Keratinocyte (primary cell): ENCODE measurements around the gene EYS. TPM values are rescaled to one million over a fixed set of nuclear protein-coding genes. Genes with fewer than 3 reads are reported as not detected.

Experiments used
- DNase-seq: peaks from one replicate; pipeline ENCODE4 v3.0.0-alpha.2; 2011; ENCODE audit warnings: low read depth, missing footprints, low spot score
- FAIRE-seq: peaks from 2 replicates; lab custom pipeline; 2011; peaks lifted over from hg19 to GRCh38; lab: Jason Lieb, UNC
- H2AFZ ChIP-seq: 2 replicates; pipeline ENCODE4 v1.6.0; 2012; ENCODE audit warnings: low read length, control low read depth, inconsistent platforms; ENCODE audit not compliant: control insufficient read depth
- H3K27ac ChIP-seq: 2 replicates; pipeline ENCODE4 v1.5.1; 2011; ENCODE audit warnings: low read length; ENCODE audit not compliant: control insufficient read depth, insufficient read depth
- H3K27me3 ChIP-seq: 3 replicates; pipeline ENCODE4 v1.6.0; 2011; ENCODE audit warnings: low read length; ENCODE audit not compliant: control insufficient read depth, insufficient read depth; ENCODE audit errors: extremely low read depth
- H3K36me3 ChIP-seq, 2 experiments: 2 replicates in 1 of 2; 3 replicates in 1 of 2; pipeline ENCODE4 v1.5.1; 2011; ENCODE audit warnings: low read length in 2 of 2, mild to moderate bottlenecking in 1 of 2; ENCODE audit not compliant: control insufficient read depth in 2 of 2, insufficient read depth in 2 of 2; ENCODE audit errors: extremely low read depth in 1 of 2
- H3K4me1 ChIP-seq: 3 replicates; pipeline ENCODE4 v1.5.1; 2011; ENCODE audit warnings: low read length; ENCODE audit not compliant: control insufficient read depth, insufficient read depth; ENCODE audit errors: extremely low read depth
- H3K4me2 ChIP-seq: 3 replicates; pipeline ENCODE4 v1.6.0; 2011; ENCODE audit warnings: low read depth, low read length; ENCODE audit not compliant: control insufficient read depth, insufficient read depth; ENCODE audit errors: extremely low read depth
- H3K4me3 ChIP-seq, 3 experiments: fragments of 200-600 bp in 1 of 3; sonication (generic) in 1 of 3; 2 replicates in 2 of 3; 3 replicates in 1 of 3; pipeline ENCODE4 v1.5.1; 2011 to 2016; ENCODE audit warnings: low read length in 3 of 3, mild to moderate bottlenecking in 3 of 3, control low read depth in 2 of 3, inconsistent platforms in 1 of 3, low read depth in 1 of 3, mixed read lengths in 1 of 3, mixed run types in 1 of 3, moderate library complexity in 1 of 3; ENCODE audit not compliant: control insufficient read depth in 2 of 3, insufficient read depth in 2 of 3; ENCODE audit errors: extremely low read depth in 1 of 3
- H3K79me2 ChIP-seq: 2 replicates; pipeline ENCODE4 v1.6.0; 2012; ENCODE audit warnings: low read length; ENCODE audit not compliant: control insufficient read depth, insufficient read depth
- H3K9ac ChIP-seq: 3 replicates; pipeline ENCODE4 v1.6.0; 2011; ENCODE audit warnings: low read length; ENCODE audit not compliant: control insufficient read depth, insufficient read depth; ENCODE audit errors: extremely low read depth
- H3K9me1 ChIP-seq: 3 replicates; pipeline ENCODE4 v1.6.0; 2011; ENCODE audit warnings: low read length; ENCODE audit not compliant: control insufficient read depth, insufficient read depth; ENCODE audit errors: extremely low read depth
- H3K9me3 ChIP-seq: 2 replicates; pipeline ENCODE4 v1.5.1; 2012; ENCODE audit warnings: low read depth, low read length; ENCODE audit not compliant: control insufficient read depth
- H4K20me1 ChIP-seq: 3 replicates; pipeline ENCODE4 v1.6.0; 2011; ENCODE audit warnings: low read length; ENCODE audit not compliant: control insufficient read depth, insufficient read depth; ENCODE audit errors: extremely low read depth
- EZH2 ChIP-seq: IDR thresholded peaks from one replicate; pipeline ENCODE4 v1.6.1; 2012; ENCODE audit warnings: inconsistent platforms, mild to moderate bottlenecking, low read length, moderate library complexity
- dilution Hi-C: fragments of 300-500 bp; cut with MboI; formaldehyde crosslinking; loops from one replicate; pipeline ENCODE4 v1.7.0; 2020; ENCODE audit warnings: low sequenced_read_pairs; ENCODE audit not compliant: extremely low pct_ligation_motif_present
- polyA plus RNA-seq, 5 experiments: library from polyadenylated mRNA; depleted of rRNA in 3 of 5; stranded (reverse) in 3 of 5; stranded (forward) in 1 of 5; unstranded in 1 of 5; fragments of >200 nt; gene quantifications; 1 replicate in 1 of 5; 2 replicates in 3 of 5; 3 replicates in 1 of 5; pipeline versions ENCODE4 v1.2.1 to v1.2.3, GENCODE V29; 2011 to 2012; ENCODE audit warnings: missing spikeins in 2 of 5, low read depth in 1 of 5, low replicate concordance in 1 of 5
- TF ChIP-seq, protein P1 (sequence below), 3 experiments: IDR thresholded peaks in 1 of 3; conservative IDR thresholded peaks in 1 of 3; optimal IDR thresholded peaks in 1 of 3; 2 replicates in 2 of 3; 3 replicates in 1 of 3; pipeline versions ENCODE3 to v1.5.1; 2011; ENCODE audit warnings: low read length in 3 of 3, mild to moderate bottlenecking in 3 of 3, moderate library complexity in 2 of 3, control low read depth in 1 of 3, inconsistent platforms in 1 of 3; ENCODE audit not compliant: insufficient read depth in 2 of 3; ENCODE audit errors: extremely low read depth in 1 of 3

Gene EYS
- polyA plus RNA-seq, 1 donor (not counting 4 experiments of a cell fraction or from before 2014, with no cell fraction given) = 0.34 TPM

DNA sequence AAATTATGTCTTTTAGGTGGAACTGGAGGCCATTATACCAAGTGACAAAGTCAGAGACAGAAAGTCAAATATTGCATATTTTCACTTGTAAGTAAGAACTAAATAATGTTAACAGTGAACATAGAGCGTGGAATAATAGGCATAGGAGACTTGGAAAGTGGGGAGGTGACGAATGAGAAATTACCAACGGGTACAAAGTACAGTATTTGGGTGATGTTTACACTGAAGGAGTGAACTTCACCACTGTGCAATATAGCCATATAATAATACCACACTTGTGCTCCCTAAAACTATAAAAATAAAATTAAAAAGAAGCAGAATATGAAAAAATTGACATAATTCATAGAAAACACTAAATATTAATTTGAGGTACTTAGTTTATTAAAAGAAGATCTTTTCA is 14.9 kb downstream of the EYS start:
- Histone ChIP-seq H3K9ac (no peak overlapping the region), H3K9me1 (no peaks in the 10 kb centered on the region), H3K27ac (no peak overlapping the region), H3K9me3 (no peaks in the 10 kb centered on the region), H3K4me3 (no peak overlapping the region), H3K79me2 (no peaks in the 10 kb centered on the region), H3K4me2 (no peak overlapping the region), H4K20me1 (no peaks in the 10 kb centered on the region), H3K27me3 (no peaks in the 10 kb centered on the region), H3K36me3 (no peaks in the 10 kb centered on the region), H2AFZ (no peak overlapping the region), H3K4me1 (no peaks in the 10 kb centered on the region)
- dilution Hi-C loops = no loop called here
- DNase-seq (no peak), FAIRE-seq (no peak)
- no peak for TF ChIP-seq EZH2
- TF ChIP-seq, protein P1, sequence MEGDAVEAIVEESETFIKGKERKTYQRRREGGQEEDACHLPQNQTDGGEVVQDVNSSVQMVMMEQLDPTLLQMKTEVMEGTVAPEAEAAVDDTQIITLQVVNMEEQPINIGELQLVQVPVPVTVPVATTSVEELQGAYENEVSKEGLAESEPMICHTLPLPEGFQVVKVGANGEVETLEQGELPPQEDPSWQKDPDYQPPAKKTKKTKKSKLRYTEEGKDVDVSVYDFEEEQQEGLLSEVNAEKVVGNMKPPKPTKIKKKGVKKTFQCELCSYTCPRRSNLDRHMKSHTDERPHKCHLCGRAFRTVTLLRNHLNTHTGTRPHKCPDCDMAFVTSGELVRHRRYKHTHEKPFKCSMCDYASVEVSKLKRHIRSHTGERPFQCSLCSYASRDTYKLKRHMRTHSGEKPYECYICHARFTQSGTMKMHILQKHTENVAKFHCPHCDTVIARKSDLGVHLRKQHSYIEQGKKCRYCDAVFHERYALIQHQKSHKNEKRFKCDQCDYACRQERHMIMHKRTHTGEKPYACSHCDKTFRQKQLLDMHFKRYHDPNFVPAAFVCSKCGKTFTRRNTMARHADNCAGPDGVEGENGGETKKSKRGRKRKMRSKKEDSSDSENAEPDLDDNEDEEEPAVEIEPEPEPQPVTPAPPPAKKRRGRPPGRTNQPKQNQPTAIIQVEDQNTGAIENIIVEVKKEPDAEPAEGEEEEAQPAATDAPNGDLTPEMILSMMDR (optimal IDR thresholded peaks at IDR 0.05 in 1 of 3, IDR thresholded peaks at IDR 0.05 in 1 of 3, conservative IDR thresholded peaks at IDR 0.05 in 1 of 3; ENCODE audit: extremely low read depth in 1 of 3, insufficient read depth in 2 of 3, low read length in 3 of 3) = no peak

DNA sequence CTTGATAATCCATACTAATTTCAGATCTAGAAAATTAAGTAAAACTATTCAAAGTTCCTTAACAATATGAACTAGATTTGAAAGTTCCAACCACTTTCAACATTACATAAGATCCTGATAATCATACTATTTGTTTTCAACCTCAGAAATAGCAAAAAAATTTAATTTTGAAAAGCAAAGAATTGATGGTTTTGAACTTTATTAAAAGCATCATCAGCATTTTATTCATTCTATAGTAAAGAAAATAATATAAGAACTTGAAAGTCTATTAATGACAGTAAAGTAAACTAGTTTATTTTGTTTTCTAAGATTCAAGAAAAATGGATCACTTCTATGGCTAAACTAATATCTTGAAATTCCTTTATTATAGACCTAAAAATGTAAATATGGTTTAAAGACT is 26.8 kb downstream of the EYS start:
- H4K20me1 ChIP-seq = no peaks in the 10 kb centered on the region
- no peak for DNase-seq
- no peaks in the 10 kb centered on the region for H3K9me1 ChIP-seq

More for the DNA sequence above, 26.8 kb downstream of the EYS start:
- no peaks in the 10 kb centered on the region for H3K36me3 ChIP-seq
- no peaks in the 10 kb centered on the region for H3K4me1 ChIP-seq
- no peaks in the 10 kb centered on the region for H3K27me3 ChIP-seq
- TF ChIP-seq, protein P1 (optimal IDR thresholded peaks at IDR 0.05 in 1 of 3, IDR thresholded peaks at IDR 0.05 in 1 of 3, conservative IDR thresholded peaks at IDR 0.05 in 1 of 3; ENCODE audit: extremely low read depth in 1 of 3, insufficient read depth in 2 of 3, low read length in 3 of 3) = no peak
- no peak for TF ChIP-seq EZH2
- FAIRE-seq = no peak
- no peak overlapping the region for H3K4me2 ChIP-seq
- dilution Hi-C loops = no loop called here
- no peak overlapping the region for H3K4me3 ChIP-seq
- no peak overlapping the region for H2AFZ ChIP-seq
- no peak overlapping the region for H3K9ac ChIP-seq
- no peaks in the 10 kb centered on the region for H3K9me3 ChIP-seq
- H3K27ac ChIP-seq = no peak overlapping the region
- no peaks in the 10 kb centered on the region for H3K79me2 ChIP-seq
